K562 (cell line): ENCODE results near the gene DMWD. TPM values are rescaled to one million over a fixed set of nuclear protein-coding genes. Genes with fewer than 3 reads are reported as not detected.

ENCODE experiments used
- ARID4B ChIP-seq: sonication (generic); formaldehyde crosslinking; IDR thresholded peaks from 2 replicates; pipeline ENCODE4 v1.8.0; 2022; ENCODE audit warnings: mild to moderate bottlenecking, missing genetic modification reagents
- CBX3 ChIP-seq, 2 experiments: IDR thresholded peaks; 1 replicate in 1 of 2; 2 replicates in 1 of 2; pipeline ENCODE4 v1.6.1; 2012; ENCODE audit warnings: inconsistent platforms in 2 of 2, low read length in 2 of 2, borderline replicate concordance in 1 of 2, control low read depth in 1 of 2
- CHAMP1 ChIP-seq: fragments of 450-650 bp; IDR thresholded peaks from 2 replicates; pipeline ENCODE4 v1.6.1; 2016; ENCODE audit warnings: mild to moderate bottlenecking
- FOSL1 ChIP-seq: fragments of 200-800 bp; sonication (Bioruptor generic); conservative IDR thresholded peaks from 2 replicates; pipeline ENCODE4 v1.6.1; 2016; ENCODE audit warnings: missing genetic modification characterization, missing compliant biosample characterization
- JUN ChIP-seq, 2 experiments: sonication (generic) in 1 of 2; formaldehyde crosslinking in 1 of 2; IDR thresholded peaks; 2 replicates each; pipeline versions ENCODE4 v1.6.1 to v1.8.0; 2012 to 2022; ENCODE audit warnings: borderline replicate concordance in 2 of 2, mild to moderate bottlenecking in 2 of 2, improper control_type of control experiment in 1 of 2, low read depth in 1 of 2, low read length in 1 of 2, missing genetic modification reagents in 1 of 2
- KAT2B ChIP-seq: IDR thresholded peaks from one replicate; pipeline ENCODE4 v1.6.1; 2012; ENCODE audit warnings: low read depth, mild to moderate bottlenecking, control low read depth, inconsistent platforms, low read length, moderate library complexity
- MAZ ChIP-seq, 2 experiments: fragments of 450-650 bp in 1 of 2; sonication (generic) in 1 of 2; formaldehyde crosslinking; IDR thresholded peaks in 1 of 2; conservative IDR thresholded peaks in 1 of 2; 2 replicates each; pipeline versions ENCODE4 v1.4.0 to v1.5.0; 2020; ENCODE audit warnings: mild to moderate bottlenecking in 1 of 2, missing genetic modification reagents in 1 of 2
- PHF20 ChIP-seq: fragments of 450-650 bp; IDR thresholded peaks from 2 replicates; pipeline ENCODE4 v1.6.1; 2018; ENCODE audit not compliant: partially characterized antibody
- PYGO2 ChIP-seq: fragments of 450-650 bp; IDR thresholded peaks from 2 replicates; pipeline ENCODE4 v1.6.1; 2016; ENCODE audit warnings: mild to moderate bottlenecking, missing genetic modification characterization, moderate library complexity, missing compliant biosample characterization
- SETDB1 ChIP-seq: IDR thresholded peaks from one replicate; pipeline ENCODE4 v1.6.1; 2012; ENCODE audit warnings: low read length, control low read depth, inconsistent platforms
- SNRNP70 ChIP-seq: fragments of 200-400 bp; formaldehyde crosslinking; optimal IDR thresholded peaks from 2 replicates; pipeline ENCODE3; 2017; ENCODE audit warnings: low read depth, low read length
- SRF ChIP-seq, 2 experiments: fragments of 250-450, 450-650 bp in 1 of 2; sonication (Bioruptor Pico) in 1 of 2; sonication (generic) in 1 of 2; formaldehyde crosslinking; IDR thresholded peaks; 2 replicates each; pipeline versions ENCODE4 v1.5.0 to v1.5.1; 2020 to 2022; ENCODE audit warnings: mild to moderate bottlenecking in 1 of 2, missing genetic modification reagents in 1 of 2
- TFAP4 ChIP-seq: sonication (generic); formaldehyde crosslinking; IDR thresholded peaks from 2 replicates; pipeline ENCODE4 v1.8.0; 2022; ENCODE audit warnings: missing genetic modification reagents, mild to moderate bottlenecking, moderate library complexity, borderline replicate concordance
- ZNF197 ChIP-seq: fragments of 200-800 bp; sonication (Bioruptor generic); IDR thresholded peaks from 2 replicates; pipeline ENCODE4 v1.6.1; 2016; ENCODE audit warnings: low read depth, missing genetic modification characterization, missing compliant biosample characterization
- ZNF354B ChIP-seq: fragments of 250-450 bp; sonication (Bioruptor Pico); IDR thresholded peaks from 2 replicates; pipeline ENCODE4 v1.4.0; 2020
- ZNF395 ChIP-seq: fragments of 200-800 bp; sonication (Bioruptor generic); IDR thresholded peaks from 2 replicates; pipeline ENCODE4 v1.6.1; 2017; ENCODE audit warnings: missing genetic modification characterization, missing compliant biosample characterization
- ZNF408 ChIP-seq: fragments of 250-450 bp; sonication (Bioruptor Pico); IDR thresholded peaks from 2 replicates; pipeline ENCODE4 v1.4.0; 2020; ENCODE audit warnings: low read depth, mild to moderate bottlenecking, moderate library complexity
- polyA plus RNA-seq, 8 experiments: library from polyadenylated mRNA; depleted of rRNA in 4 of 8; stranded (reverse) in 5 of 8; unstranded in 3 of 8; fragments of >200 nt; fragmentation: Nextera tagmentation in 2 of 8; fragmentation: Illumina TruSeq in 1 of 8; extraction: Ambion mirVana in 2 of 8; extraction: Trizol in 1 of 8; gene quantifications; 2 replicates each; pipeline versions ENCODE4 v1.2.1 to v1.2.3, GENCODE V29; 2011 to 2014; ENCODE audit warnings: inconsistent platforms in 1 of 8, missing spikeins in 1 of 8
- total RNA-seq, 7 experiments: library from RNA; depleted of rRNA in 6 of 7; stranded (reverse); fragments of >200 nt in 6 of 7; fragmentation: Illumina TruSeq in 2 of 7; extraction: Trizol in 2 of 7; gene quantifications; 2 replicates each; pipeline versions ENCODE4 v1.2.1 to v1.2.3, GENCODE V29; 2011 to 2021; ENCODE audit warnings: low replicate concordance in 1 of 7

DMWD gene
- total and polyA plus RNA-seq, 9 of the 15 experiments (the other 6 are each of a cell fraction or from before 2014, with no cell fraction given) = 4.7 to 54.6 (median 19.0) TPM

GRCh38 chr19:45817010-45817724 is 24.5 kb upstream of the DMWD start (continued):
- TF ChIP-seq CHAMP1 (no peak), SNRNP70 (no peak), PHF20 (no peak), ZNF197 (CRISPR knock-in tag) (no peak), ZNF354B (no peak), TFAP4 (CRISPR knock-in tag) (peak; percentile 84), KAT2B (no peak), SETDB1 (no peak), JUN (IDR thresholded peaks at IDR 0.05; ENCODE audit: borderline replicate concordance, low read depth, low read length) (0 out of 2 replicates have a peak, but pooled peaks have one; percentile 62), JUN (CRISPR knock-in tag; IDR thresholded peaks at IDR 0.05; ENCODE audit: borderline replicate concordance) (no peak; the same call in 1 of the 2 replicates), FOSL1 (tag) (no peak), MAZ (CRISPR knock-in tag; conservative IDR thresholded peaks at IDR 0.05 in 1 of 2, IDR thresholded peaks at IDR 0.05 in 1 of 2) (peak in 1 of 2 experiments; percentile 73; a peak in 2 of 4 replicates), ZNF408 (CRISPR knock-in tag) (no peak), PYGO2 (no peak), ZNF395 (no peak), SRF (CRISPR knock-in tag; IDR thresholded peaks at IDR 0.05) (0 out of 4 replicates have a peak, but pooled peaks of 1 of the 2 experiments have one; percentile 19), CBX3 (IDR thresholded peaks at IDR 0.05; ENCODE audit: borderline replicate concordance in 1 of 2, low read length in 2 of 2) (peak in 1 of 2 experiments; percentile 72; a peak in 1 of 3 replicates), ARID4B (0 out of 2 replicates have a peak, but pooled peaks have one; percentile 22)
